Right forelimb (tissue), 1 donor: ENCODE data around the gene RANBP17.
"Not testable (repeated sequence)": the region's sequence is repeated elsewhere in the genome, so short reads cannot be mapped to it uniquely, and the experiment has no call there.

Experiments
- DNase-seq: peaks from one replicate; pipeline ENCODE4 v3.0.0-alpha.2; 2018

RANBP17 gene

GRCh38 chr5:171258737-171259415 lies 397.1 kb downstream of the RANBP17 start:
- DNase-seq: no peak

GRCh38 chr5:171261361-171261760 lies 399.5 kb downstream of the RANBP17 start:
- no peak for DNase-seq

GRCh38 chr5:171261904-171262303 lies 400.1 kb downstream of the RANBP17 start:
- DNase-seq: no peak

- no peak for DNase-seq
Measured at GRCh38 chr5:171263181-171263580, 401.4 kb downstream of the RANBP17 start.

- DNase-seq: no peak
Measured at GRCh38 chr5:171264843-171265242, 403.0 kb downstream of the RANBP17 start.

GRCh38 chr5:171268700-171269620 lies 407.1 kb downstream of the RANBP17 start:
- no peak for DNase-seq

GRCh38 chr5:171269717-171270116 lies 407.9 kb downstream of the RANBP17 start:
- no peak for DNase-seq

- no peak for DNase-seq
Measured at GRCh38 chr5:171270136-171270535, 408.3 kb downstream of the RANBP17 start.

GRCh38 chr5:171271798-171272197 lies 410.0 kb downstream of the RANBP17 start:
- no peak for DNase-seq

GRCh38 chr5:171272996-171273970 lies 411.5 kb downstream of the RANBP17 start:
- no peak for DNase-seq

- DNase-seq: no peak
Measured at GRCh38 chr5:171275841-171276544, 414.2 kb downstream of the RANBP17 start.

- DNase-seq: no peak
Measured at GRCh38 chr5:171283753-171284152, 421.9 kb downstream of the RANBP17 start.

GRCh38 chr5:171285465-171285864 lies 423.6 kb downstream of the RANBP17 start:
- no peak for DNase-seq

GRCh38 chr5:171288066-171288465 lies 426.2 kb downstream of the RANBP17 start:
- DNase-seq: no peak

- DNase-seq: no peak
Measured at GRCh38 chr5:171291371-171291770, 429.6 kb downstream of the RANBP17 start.

GRCh38 chr5:171295299-171295698 lies 433.5 kb downstream of the RANBP17 start:
- no peak for DNase-seq

- DNase-seq: no peak
Measured at GRCh38 chr5:171295801-171296200, 434.0 kb downstream of the RANBP17 start.

GRCh38 chr5:171297941-171298340 lies 436.1 kb downstream of the RANBP17 start:
- DNase-seq: not testable (repeated sequence)

- no peak for DNase-seq
Measured at GRCh38 chr5:171299228-171299627, 437.4 kb downstream of the RANBP17 start.

GRCh38 chr5:171299851-171300250 lies 438.0 kb downstream of the RANBP17 start:
- DNase-seq: no peak

- DNase-seq: no peak
Measured at GRCh38 chr5:171300358-171300757, 438.5 kb downstream of the RANBP17 start.

- DNase-seq: no peak
Measured at GRCh38 chr5:171306166-171306565, 444.3 kb downstream of the RANBP17 start.
